MM.1S (cell line): Measurements from ENCODE around the gene GRIA3.

Experiments
- CTCF ChIP-seq: fragments of 300-600 bp; sonication (generic); IDR thresholded peaks from 2 replicates; pipeline ENCODE4 v1.5.1; 2016; ENCODE audit warnings: antibody characterized with exemption, low read length, mixed read lengths
- EZH2 ChIP-seq: fragments of 300-600 bp; sonication (generic); optimal IDR thresholded peaks from 2 replicates; pipeline ENCODE3; 2017; ENCODE audit warnings: low read depth, mild to moderate bottlenecking, antibody characterized with exemption, low read length, mixed read lengths
- EZH2phosphoT487 ChIP-seq: fragments of 300-600 bp; sonication (generic); IDR thresholded peaks from 2 replicates; pipeline ENCODE4 v1.6.1; 2018; ENCODE audit warnings: antibody characterized with exemption, low read length

DNA sequence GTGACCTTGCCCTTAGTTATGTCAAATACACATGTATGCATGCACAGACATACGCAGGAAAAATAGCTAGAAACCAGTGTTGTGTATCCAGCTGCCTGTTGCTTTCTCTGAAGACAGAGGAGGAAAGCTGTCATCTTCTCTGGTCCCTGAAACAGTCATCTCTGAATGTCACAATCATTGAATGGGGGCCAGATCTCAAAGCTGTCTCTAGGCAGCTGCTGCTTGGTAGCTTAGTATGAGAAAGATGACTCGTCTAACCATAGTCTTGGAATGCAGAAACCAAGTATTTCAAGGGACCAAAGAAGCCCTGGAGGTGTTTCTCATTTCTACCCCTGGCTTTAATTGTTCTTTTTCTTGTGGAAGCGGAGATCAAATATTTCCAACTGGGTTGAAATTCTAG, 4.0 kb downstream of the GRIA3 start:
- TF ChIP-seq CTCF, result no peak
- TF ChIP-seq EZH2, result no peak
- no peak for TF ChIP-seq EZH2phosphoT487
